HepG2 (cell line): ENCODE measurements around the gene ST6GALNAC4. TPM values are rescaled to one million over a fixed set of nuclear protein-coding genes. Genes with fewer than 3 reads are reported as not detected.

ENCODE experiments used
- CC2D1A ChIP-seq: sonication (generic); formaldehyde crosslinking; IDR thresholded peaks from 2 replicates; pipeline ENCODE4 v1.8.1; 2023; ENCODE audit warnings: mild to moderate bottlenecking, missing genetic modification reagents
- FOSL1 ChIP-seq: sonication (generic); formaldehyde crosslinking; IDR thresholded peaks from 2 replicates; pipeline ENCODE4 v1.9.0; 2021; ENCODE audit warnings: missing genetic modification reagents, borderline replicate concordance
- GATAD2A ChIP-seq: IDR thresholded peaks from 2 replicates; pipeline ENCODE4 v1.6.1; 2016
- JUND ChIP-seq: sonication (generic); formaldehyde crosslinking; IDR thresholded peaks from 2 replicates; pipeline ENCODE4 v1.8.0; 2022; ENCODE audit warnings: mild to moderate bottlenecking, missing genetic modification reagents
- MED1 ChIP-seq: sonication (generic); formaldehyde crosslinking; IDR thresholded peaks from 2 replicates; pipeline ENCODE4 v1.4.0; 2020; ENCODE audit warnings: missing genetic modification reagents
- NCOA2 ChIP-seq: sonication (generic); formaldehyde crosslinking; IDR thresholded peaks from 2 replicates; pipeline ENCODE4 v1.8.0; 2022; ENCODE audit warnings: inconsistent platforms
- RFXANK ChIP-seq: IDR thresholded peaks from 2 replicates; pipeline ENCODE4 v1.6.1; 2016
- RXRB ChIP-seq: IDR thresholded peaks from 2 replicates; pipeline ENCODE4 v1.6.1; 2016; ENCODE audit warnings: borderline replicate concordance, missing genetic modification reagents, missing compliant biosample characterization
- SALL2 ChIP-seq: sonication (generic); formaldehyde crosslinking; IDR thresholded peaks from 2 replicates; pipeline ENCODE4 v1.8.1; 2023; ENCODE audit warnings: mild to moderate bottlenecking, missing genetic modification reagents, inconsistent platforms
- TBX2 ChIP-seq: sonication (generic); formaldehyde crosslinking; IDR thresholded peaks from 2 replicates; pipeline ENCODE4 v1.5.0; 2020; ENCODE audit warnings: missing genetic modification reagents, mild to moderate bottlenecking, borderline replicate concordance
- ZBTB21 ChIP-seq: sonication (generic); formaldehyde crosslinking; IDR thresholded peaks from 2 replicates; pipeline ENCODE4 v1.4.0; 2020; ENCODE audit warnings: missing genetic modification reagents
- ZMYM3 ChIP-seq: sonication (generic); formaldehyde crosslinking; IDR thresholded peaks from 2 replicates; pipeline ENCODE4 v1.5.1; 2020; ENCODE audit warnings: mild to moderate bottlenecking, missing genetic modification reagents
- ZNF607 ChIP-seq: sonication (generic); formaldehyde crosslinking; IDR thresholded peaks from 2 replicates; pipeline ENCODE4 v1.5.1; 2020; ENCODE audit warnings: missing genetic modification reagents, mild to moderate bottlenecking, borderline replicate concordance
- polyA plus RNA-seq, 8 experiments: library from polyadenylated mRNA; depleted of rRNA in 3 of 8; stranded (reverse) in 7 of 8; unstranded in 1 of 8; fragments of >200 nt; fragmentation: Illumina TruSeq in 4 of 8; extraction: Trizol in 4 of 8; gene quantifications; 2 replicates each; pipeline versions ENCODE4 v1.2.1 to v1.2.3, GENCODE V29; 2011 to 2016; ENCODE audit warnings: low read depth in 4 of 8, missing spikeins in 1 of 8, mixed read lengths in 1 of 8; ENCODE audit not compliant: insufficient read depth in 1 of 8
- total RNA-seq, 5 experiments: library from RNA; depleted of rRNA; stranded (reverse); fragments of >200 nt; fragmentation: Illumina TruSeq; extraction: Trizol; gene quantifications; 2 replicates each; pipeline ENCODE4 v1.2.3, GENCODE V29; 2016; ENCODE audit warnings: low read depth in 1 of 5
- TF ChIP-seq, protein P1 (sequence below): IDR thresholded peaks from 2 replicates; pipeline ENCODE4 v1.6.1; 2018; ENCODE audit warnings: missing genetic modification reagents, mild to moderate bottlenecking, missing compliant biosample characterization
- TF ChIP-seq, protein P2 (sequence below): sonication (generic); formaldehyde crosslinking; IDR thresholded peaks from 2 replicates; pipeline ENCODE4 v1.4.0; 2020; ENCODE audit warnings: missing genetic modification reagents
- TF ChIP-seq, protein P3 (sequence below): IDR thresholded peaks from 2 replicates; pipeline ENCODE4 v1.4.0; 2020; ENCODE audit warnings: mild to moderate bottlenecking, missing genetic modification reagents

The ST6GALNAC4 gene
- total and polyA plus RNA-seq, 2 of the 13 experiments (the other 11 are each of a cell fraction or from before 2014, with no cell fraction given): 18.8 to 27.7 TPM

DNA sequence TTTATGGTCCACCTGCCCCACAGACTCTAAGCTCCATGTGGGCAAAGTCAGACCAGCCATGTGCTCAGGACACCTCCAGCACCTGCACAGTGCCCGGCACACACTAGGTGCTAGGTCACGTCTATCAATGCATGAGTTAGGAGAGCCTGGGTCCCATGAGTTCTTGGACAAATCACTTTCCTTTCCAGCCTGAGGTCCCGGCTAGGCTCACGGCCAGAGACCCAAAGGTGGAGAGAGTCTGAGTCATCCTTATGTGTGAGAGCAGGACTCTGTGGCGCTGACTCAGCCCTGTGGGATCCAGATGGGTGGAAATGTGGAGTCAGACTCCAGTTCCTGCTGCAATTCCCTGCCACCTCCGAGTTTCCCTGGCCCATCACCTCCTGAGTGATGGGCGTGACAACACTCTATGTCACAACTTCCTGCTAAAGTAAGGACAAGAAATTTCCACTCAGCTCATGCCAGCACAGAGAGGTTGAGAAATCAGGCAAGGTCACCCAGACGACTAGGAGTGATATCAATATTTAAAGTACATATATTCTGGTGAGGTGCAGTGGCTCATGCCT lies 2.5 kb upstream of the ST6GALNAC4 start (continued):
- TF ChIP-seq ZNF607: no peak
- TF ChIP-seq RXRB (CRISPR knock-in tag): 0 out of 2 replicates have a peak, but pooled peaks have one; percentile 12
- TF ChIP-seq SALL2 (CRISPR knock-in tag): 0 out of 2 replicates have a peak, but pooled peaks have one; percentile 63
- TF ChIP-seq, protein P1, sequence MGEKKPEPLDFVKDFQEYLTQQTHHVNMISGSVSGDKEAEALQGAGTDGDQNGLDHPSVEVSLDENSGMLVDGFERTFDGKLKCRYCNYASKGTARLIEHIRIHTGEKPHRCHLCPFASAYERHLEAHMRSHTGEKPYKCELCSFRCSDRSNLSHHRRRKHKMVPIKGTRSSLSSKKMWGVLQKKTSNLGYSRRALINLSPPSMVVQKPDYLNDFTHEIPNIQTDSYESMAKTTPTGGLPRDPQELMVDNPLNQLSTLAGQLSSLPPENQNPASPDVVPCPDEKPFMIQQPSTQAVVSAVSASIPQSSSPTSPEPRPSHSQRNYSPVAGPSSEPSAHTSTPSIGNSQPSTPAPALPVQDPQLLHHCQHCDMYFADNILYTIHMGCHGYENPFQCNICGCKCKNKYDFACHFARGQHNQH: peak; percentile 25; the same call in 1 of the 2 replicates
- peak; percentile 79 for TF ChIP-seq ZMYM3 (CRISPR knock-in tag)
- TF ChIP-seq CC2D1A (CRISPR knock-in tag): no peak
- no peak for TF ChIP-seq RFXANK
- 0 out of 2 replicates have a peak, but pooled peaks have one; percentile 39 for TF ChIP-seq MED1 (CRISPR knock-in tag)
- TF ChIP-seq, protein P2, sequence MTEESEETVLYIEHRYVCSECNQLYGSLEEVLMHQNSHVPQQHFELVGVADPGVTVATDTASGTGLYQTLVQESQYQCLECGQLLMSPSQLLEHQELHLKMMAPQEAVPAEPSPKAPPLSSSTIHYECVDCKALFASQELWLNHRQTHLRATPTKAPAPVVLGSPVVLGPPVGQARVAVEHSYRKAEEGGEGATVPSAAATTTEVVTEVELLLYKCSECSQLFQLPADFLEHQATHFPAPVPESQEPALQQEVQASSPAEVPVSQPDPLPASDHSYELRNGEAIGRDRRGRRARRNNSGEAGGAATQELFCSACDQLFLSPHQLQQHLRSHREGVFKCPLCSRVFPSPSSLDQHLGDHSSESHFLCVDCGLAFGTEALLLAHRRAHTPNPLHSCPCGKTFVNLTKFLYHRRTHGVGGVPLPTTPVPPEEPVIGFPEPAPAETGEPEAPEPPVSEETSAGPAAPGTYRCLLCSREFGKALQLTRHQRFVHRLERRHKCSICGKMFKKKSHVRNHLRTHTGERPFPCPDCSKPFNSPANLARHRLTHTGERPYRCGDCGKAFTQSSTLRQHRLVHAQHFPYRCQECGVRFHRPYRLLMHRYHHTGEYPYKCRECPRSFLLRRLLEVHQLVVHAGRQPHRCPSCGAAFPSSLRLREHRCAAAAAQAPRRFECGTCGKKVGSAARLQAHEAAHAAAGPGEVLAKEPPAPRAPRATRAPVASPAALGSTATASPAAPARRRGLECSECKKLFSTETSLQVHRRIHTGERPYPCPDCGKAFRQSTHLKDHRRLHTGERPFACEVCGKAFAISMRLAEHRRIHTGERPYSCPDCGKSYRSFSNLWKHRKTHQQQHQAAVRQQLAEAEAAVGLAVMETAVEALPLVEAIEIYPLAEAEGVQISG (CRISPR knock-in tag): peak; percentile 48; the same call in 1 of the 2 replicates
- 0 out of 2 replicates have a peak, but pooled peaks have one; percentile 47 for TF ChIP-seq ZBTB21
- TF ChIP-seq FOSL1: peak; percentile 65; the same call in 1 of the 2 replicates
- TF ChIP-seq NCOA2 (CRISPR knock-in tag): 0 out of 2 replicates have a peak, but pooled peaks have one; percentile 14
- TF ChIP-seq JUND (CRISPR knock-in tag): peak; percentile 64; the same call in 1 of the 2 replicates
- TF ChIP-seq, protein P3, sequence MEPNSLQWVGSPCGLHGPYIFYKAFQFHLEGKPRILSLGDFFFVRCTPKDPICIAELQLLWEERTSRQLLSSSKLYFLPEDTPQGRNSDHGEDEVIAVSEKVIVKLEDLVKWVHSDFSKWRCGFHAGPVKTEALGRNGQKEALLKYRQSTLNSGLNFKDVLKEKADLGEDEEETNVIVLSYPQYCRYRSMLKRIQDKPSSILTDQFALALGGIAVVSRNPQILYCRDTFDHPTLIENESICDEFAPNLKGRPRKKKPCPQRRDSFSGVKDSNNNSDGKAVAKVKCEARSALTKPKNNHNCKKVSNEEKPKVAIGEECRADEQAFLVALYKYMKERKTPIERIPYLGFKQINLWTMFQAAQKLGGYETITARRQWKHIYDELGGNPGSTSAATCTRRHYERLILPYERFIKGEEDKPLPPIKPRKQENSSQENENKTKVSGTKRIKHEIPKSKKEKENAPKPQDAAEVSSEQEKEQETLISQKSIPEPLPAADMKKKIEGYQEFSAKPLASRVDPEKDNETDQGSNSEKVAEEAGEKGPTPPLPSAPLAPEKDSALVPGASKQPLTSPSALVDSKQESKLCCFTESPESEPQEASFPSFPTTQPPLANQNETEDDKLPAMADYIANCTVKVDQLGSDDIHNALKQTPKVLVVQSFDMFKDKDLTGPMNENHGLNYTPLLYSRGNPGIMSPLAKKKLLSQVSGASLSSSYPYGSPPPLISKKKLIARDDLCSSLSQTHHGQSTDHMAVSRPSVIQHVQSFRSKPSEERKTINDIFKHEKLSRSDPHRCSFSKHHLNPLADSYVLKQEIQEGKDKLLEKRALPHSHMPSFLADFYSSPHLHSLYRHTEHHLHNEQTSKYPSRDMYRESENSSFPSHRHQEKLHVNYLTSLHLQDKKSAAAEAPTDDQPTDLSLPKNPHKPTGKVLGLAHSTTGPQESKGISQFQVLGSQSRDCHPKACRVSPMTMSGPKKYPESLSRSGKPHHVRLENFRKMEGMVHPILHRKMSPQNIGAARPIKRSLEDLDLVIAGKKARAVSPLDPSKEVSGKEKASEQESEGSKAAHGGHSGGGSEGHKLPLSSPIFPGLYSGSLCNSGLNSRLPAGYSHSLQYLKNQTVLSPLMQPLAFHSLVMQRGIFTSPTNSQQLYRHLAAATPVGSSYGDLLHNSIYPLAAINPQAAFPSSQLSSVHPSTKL (CRISPR knock-in tag): peak; percentile 49; the same call in 1 of the 2 replicates
- TF ChIP-seq GATAD2A (CRISPR knock-in tag): peak; percentile 74
- TF ChIP-seq TBX2: 0 out of 2 replicates have a peak, but pooled peaks have one; percentile 32
